Thymus (tissue), 11 donors: ENCODE data around the gene TNIP2. TPM values are rescaled to one million over a fixed set of nuclear protein-coding genes. Genes with fewer than 3 reads are reported as not detected.
"Not testable (repeated sequence)": the region's sequence is repeated elsewhere in the genome, so short reads cannot be mapped to it uniquely, and the experiment has no call there.

Experiments
- DNase-seq, 9 donors: peaks; one replicate each; pipeline ENCODE4 v3.0.0-alpha.2; 2013; ENCODE audit warnings: low spot score in 9 of 9, low read depth in 6 of 9, missing footprints in 1 of 9
- H3K27ac ChIP-seq, 2 donors: one replicate each; pipeline ENCODE4 v1.5.1; 2013; ENCODE audit warnings: control low read depth in 1 of 2, low read depth in 1 of 2, low read length in 1 of 2, mild to moderate bottlenecking in 1 of 2, moderate library complexity in 1 of 2
- H3K27me3 ChIP-seq, 2 donors: one replicate each; pipeline ENCODE4 v1.5.1; 2013; ENCODE audit warnings: low read length in 1 of 2; ENCODE audit not compliant: control insufficient read depth in 2 of 2, insufficient read depth in 1 of 2
- H3K36me3 ChIP-seq, 2 donors: one replicate each; pipeline ENCODE4 v1.5.1; 2013; ENCODE audit warnings: low read length in 1 of 2, mild to moderate bottlenecking in 1 of 2, moderate library complexity in 1 of 2; ENCODE audit not compliant: control insufficient read depth in 2 of 2, insufficient read depth in 2 of 2
- H3K4me1 ChIP-seq, 2 donors: one replicate each; pipeline ENCODE4 v1.5.1; 2013; ENCODE audit warnings: low read length in 2 of 2; ENCODE audit not compliant: control insufficient read depth in 2 of 2, insufficient read depth in 2 of 2
- H3K4me3 ChIP-seq, 2 donors: one replicate each; pipeline ENCODE4 v1.5.1; 2013; ENCODE audit warnings: low read length in 2 of 2, control low read depth in 1 of 2, mild to moderate bottlenecking in 1 of 2
- H3K9me3 ChIP-seq, 2 donors: one replicate each; pipeline ENCODE4 v1.5.1; 2013; ENCODE audit warnings: low read length in 1 of 2, mild to moderate bottlenecking in 1 of 2; ENCODE audit not compliant: control insufficient read depth in 2 of 2, insufficient read depth in 1 of 2
- WGBS: extraction: QIAGEN DNeasy Blood & Tissue Kit; methylation state at CpG from one replicate; pipeline ENCODE4 v1.1.7; 2013; 5-methylcytosine and 5-hydroxymethylcytosine counted together
- polyA plus RNA-seq: library from polyadenylated mRNA; stranded (reverse); fragments of 200-250 nt; gene quantifications from one replicate; pipeline ENCODE4 v1.2.3, GENCODE V29; 2013
- total RNA-seq: library from RNA; stranded (reverse); fragments of 120-200 nt; gene quantifications from one replicate; pipeline ENCODE4 v1.2.4, GENCODE V29; 2013
- donor health status: healthy.

Gene TNIP2
- total and polyA plus RNA-seq, 2 donors: 19.7 to 41.8 TPM

- over 99% methylated on average over 9 of the region's 9 CpGs for WGBS
- no peak for DNase-seq
- peaks cover 26 to 42% of the 10 kb centered on the region in 2 donors for H3K36me3 ChIP-seq
These were observed 26.6 kb downstream of the TNIP2 start for GRCh38 chr4:2729533-2729875.

DNA sequence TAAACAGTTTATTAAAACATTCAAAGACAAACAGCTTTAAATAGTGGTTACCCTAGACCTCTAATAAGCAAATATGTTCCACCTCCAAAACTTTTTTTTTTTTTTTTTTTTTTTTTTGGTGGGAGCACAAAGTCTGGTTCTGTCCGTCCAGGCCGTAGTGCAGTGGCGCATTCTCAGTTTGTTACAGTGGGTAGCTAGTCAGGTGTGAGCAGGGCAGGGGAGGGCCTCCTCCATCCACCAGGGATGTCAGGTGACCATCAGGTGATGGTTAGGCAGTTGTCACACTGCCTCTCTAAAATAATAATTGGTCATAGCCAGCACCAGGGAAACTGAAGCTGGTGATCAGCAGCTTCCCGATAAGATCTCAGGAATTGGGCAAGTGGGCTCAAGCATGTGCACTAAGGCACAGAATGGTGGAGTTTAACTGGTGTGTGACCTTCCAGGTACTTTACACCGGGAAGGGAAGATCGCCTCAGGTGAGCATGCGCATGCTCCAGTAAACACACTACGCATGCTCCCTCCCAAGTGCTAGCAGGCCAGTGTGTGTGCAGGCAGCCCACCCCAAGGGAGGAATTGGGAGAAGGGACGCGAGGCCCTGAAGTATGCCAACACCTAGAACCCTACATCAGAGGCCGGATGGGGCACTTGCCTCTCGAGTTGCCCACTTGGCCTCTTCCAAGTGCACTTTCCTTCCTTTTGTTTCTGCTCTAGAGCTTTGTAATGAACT lies 27.2 kb downstream of the TNIP2 start:
- 98% methylated on average over 12 of the region's 12 CpGs for WGBS
- Histone ChIP-seq H3K4me1 (no peaks in the 10 kb centered on the region), H3K27me3 (no peaks in the 10 kb centered on the region), H3K27ac (no peak overlapping the region), H3K36me3 (peaks cover 26 to 43% of the 10 kb centered on the region in 2 donors), H3K4me3 (no peak overlapping the region), H3K9me3 (no peaks in the 10 kb centered on the region)
- no peak for DNase-seq

More at GRCh38 chr4:2729533-2729875, 26.6 kb downstream of the TNIP2 start:
- H3K9me3 ChIP-seq: no peaks in the 10 kb centered on the region
- no peaks in the 10 kb centered on the region for H3K4me1 ChIP-seq
- no peak overlapping the region for H3K4me3 ChIP-seq
- H3K27ac ChIP-seq: no peak overlapping the region
- no peaks in the 10 kb centered on the region for H3K27me3 ChIP-seq

GRCh38 chr4:2728221-2728620 lies 27.9 kb downstream of the TNIP2 start:
- DNase-seq: no peak
- no peaks in the 10 kb centered on the region for H3K9me3 ChIP-seq
- H3K4me1 ChIP-seq: no peaks in the 10 kb centered on the region
- H3K27ac ChIP-seq: no peak overlapping the region
- no peaks in the 10 kb centered on the region for H3K27me3 ChIP-seq
- H3K4me3 ChIP-seq: no peak overlapping the region
- WGBS: 84% methylated on average over 3 of the region's 3 CpGs
- H3K36me3 ChIP-seq: peaks cover 23 to 37% of the 10 kb centered on the region in 2 donors

DNA sequence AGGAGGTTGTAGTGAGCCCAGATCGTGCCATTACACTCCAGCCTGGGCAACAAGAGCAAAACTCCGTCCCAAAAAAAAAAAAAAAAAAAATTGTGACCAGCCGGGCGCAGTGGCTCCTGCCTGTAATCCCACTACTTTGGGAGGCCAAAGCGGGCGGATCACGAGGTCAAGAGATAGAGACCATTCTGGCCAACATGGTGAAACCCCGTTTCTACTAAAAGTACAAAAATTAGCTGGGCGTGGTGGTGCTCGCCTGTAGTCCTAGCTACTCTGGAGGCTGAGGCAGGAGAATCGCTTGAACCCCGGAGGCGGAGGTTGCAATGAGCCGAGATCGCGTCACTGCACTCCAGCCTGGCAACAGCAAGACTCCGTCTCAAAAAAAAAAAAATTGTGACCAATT lies 29.3 kb downstream of the TNIP2 start:
- H3K9me3 ChIP-seq, H3K4me1 ChIP-seq, H3K4me3 ChIP-seq, DNase-seq, H3K27ac ChIP-seq, H3K27me3 ChIP-seq: not testable (repeated sequence)
- WGBS: over 99% methylated on average over 17 of the region's 17 CpGs
- peaks cover 20 to 29% of the 10 kb centered on the region in 2 donors for H3K36me3 ChIP-seq

DNA sequence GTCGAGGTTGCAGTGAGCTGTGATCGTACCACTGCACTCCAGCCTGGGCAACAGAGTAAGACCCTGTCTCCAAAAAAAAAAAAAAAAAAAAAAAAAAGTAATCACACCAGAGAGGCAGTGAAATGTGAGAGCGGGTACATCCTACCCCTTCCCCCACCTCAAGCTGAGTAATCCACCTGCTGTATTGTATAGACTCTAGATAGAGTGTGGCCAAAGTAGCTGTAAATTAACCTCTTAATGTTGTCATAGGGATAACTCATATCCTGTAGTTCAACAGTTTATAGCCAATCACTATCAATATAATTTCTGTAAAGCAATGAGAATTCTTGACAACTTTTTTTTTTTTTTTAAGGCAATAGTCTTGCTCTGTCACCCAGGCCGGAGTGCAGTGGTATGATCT lies 30.8 kb downstream of the TNIP2 start:
- Histone ChIP-seq H3K9me3 (no peaks in the 10 kb centered on the region), H3K27ac (no peak overlapping the region), H3K36me3 (peaks cover 27% of the 10 kb centered on the region in 2 donors), H3K27me3 (no peaks in the 10 kb centered on the region), H3K4me1 (no peaks in the 10 kb centered on the region), H3K4me3 (no peak overlapping the region)
- DNase-seq: no peak
- WGBS: 92% methylated on average over 4 of the region's 4 CpGs

- Histone ChIP-seq H3K4me3 (no peak overlapping the region), H3K36me3 (peaks cover 19 to 27% of the 10 kb centered on the region in 2 donors), H3K9me3 (no peaks in the 10 kb centered on the region), H3K27me3 (no peaks in the 10 kb centered on the region), H3K4me1 (no peaks in the 10 kb centered on the region), H3K27ac (no peak overlapping the region)
- 97% methylated on average over 3 of the region's 3 CpGs for WGBS
- DNase-seq: no peak
These were observed 32.4 kb downstream of the TNIP2 start for GRCh38 chr4:2723751-2724150.

DNA sequence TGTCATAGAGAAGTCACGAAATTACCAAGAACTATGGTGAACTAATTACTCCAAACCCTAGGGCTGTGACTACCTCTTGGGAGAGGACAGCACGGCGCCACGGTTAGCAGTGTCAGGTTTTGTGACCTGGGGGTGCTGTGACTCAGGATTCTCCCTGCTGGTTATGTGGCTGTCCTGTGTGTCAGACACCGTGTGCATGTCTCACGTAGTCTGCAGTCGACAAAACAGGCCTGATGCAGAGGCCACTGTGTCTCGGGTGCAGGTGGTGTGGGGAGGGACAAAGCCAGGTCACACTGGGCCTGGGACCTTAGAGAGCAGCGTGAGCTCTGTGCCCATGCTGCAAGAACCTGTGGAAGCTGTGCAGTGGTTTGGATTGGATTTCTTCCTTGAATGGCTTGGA lies 34.1 kb downstream of the TNIP2 start:
- H3K9me3 ChIP-seq: no peaks in the 10 kb centered on the region
- H3K36me3 ChIP-seq: peaks cover 21 to 38% of the 10 kb centered on the region in 2 donors
- WGBS: 98% methylated on average over 9 of the region's 9 CpGs

DNA sequence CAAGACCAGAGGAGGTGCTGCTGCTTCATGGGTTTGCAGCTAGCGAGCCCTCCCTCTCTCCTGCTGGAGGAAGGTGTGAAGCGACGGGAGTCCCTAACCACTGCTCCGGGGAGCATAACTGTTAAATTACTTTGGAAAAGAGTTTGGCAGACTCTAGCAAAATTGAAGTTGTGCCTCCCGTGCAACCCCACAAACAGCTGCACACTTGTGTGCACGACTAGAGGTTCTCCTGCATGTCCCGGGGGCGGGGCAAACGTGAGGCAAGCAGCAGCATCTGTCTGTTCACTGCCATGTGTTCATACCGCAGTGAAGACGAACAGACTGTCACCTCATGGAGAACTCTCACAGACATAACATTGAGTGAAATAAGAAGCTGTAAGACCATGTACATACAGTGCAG lies 34.5 kb downstream of the TNIP2 start:
- peaks cover 25 to 43% of the 10 kb centered on the region in 2 donors for H3K36me3 ChIP-seq
- no peak for DNase-seq
- 95% methylated on average over 11 of the region's 11 CpGs for WGBS

More for the DNA sequence above, 34.1 kb downstream of the TNIP2 start:
- Histone ChIP-seq H3K27ac (no peak overlapping the region), H3K4me1 (no peaks in the 10 kb centered on the region), H3K27me3 (no peaks in the 10 kb centered on the region), H3K4me3 (no peak overlapping the region)
- no peak for DNase-seq

DNA sequence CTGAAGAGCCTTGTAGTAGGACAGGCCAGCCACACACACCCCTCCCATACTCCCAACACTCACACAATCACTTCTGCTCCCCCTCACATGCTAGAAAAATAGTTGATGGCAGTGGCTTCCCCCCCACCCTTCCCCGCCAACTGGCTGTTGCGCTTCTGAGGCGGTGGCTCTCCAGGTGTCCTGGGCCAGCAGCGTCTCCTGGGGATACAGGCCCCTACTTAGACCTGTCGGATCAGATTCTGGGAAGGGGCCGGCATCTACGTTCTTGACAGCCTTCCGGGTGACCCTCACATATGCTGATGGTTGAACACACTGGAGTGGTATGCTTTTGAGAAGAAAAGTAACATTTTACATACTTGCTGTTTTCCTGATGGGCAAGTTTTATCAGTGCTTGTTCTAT lies 39.9 kb downstream of the TNIP2 start:
- Histone ChIP-seq H3K4me3 (no peak overlapping the region), H3K27ac (no peak overlapping the region), H3K36me3 (peaks cover 38 to 45% of the 10 kb centered on the region in 2 donors), H3K27me3 (no peaks in the 10 kb centered on the region), H3K9me3 (no peaks in the 10 kb centered on the region), H3K4me1 (peaks cover 0 to 11% of the 10 kb centered on the region in 2 donors)
- 97% methylated on average over 8 of the region's 8 CpGs for WGBS
- no peak for DNase-seq

More for the DNA sequence above, 34.5 kb downstream of the TNIP2 start:
- no peak overlapping the region for H3K27ac ChIP-seq
- H3K27me3 ChIP-seq: no peaks in the 10 kb centered on the region
- no peaks in the 10 kb centered on the region for H3K4me1 ChIP-seq
- H3K4me3 ChIP-seq: no peak overlapping the region
- no peaks in the 10 kb centered on the region for H3K9me3 ChIP-seq
